ENCODE results near the gene OXA1L.
A peak's percentile ranks its signal among the peaks of the same experiment; 100 is the strongest.
"Not testable (repeated sequence)": the region's sequence is repeated elsewhere in the genome, so short reads cannot be mapped to it uniquely, and the experiment has no call there.

The OXA1L gene

DNA sequence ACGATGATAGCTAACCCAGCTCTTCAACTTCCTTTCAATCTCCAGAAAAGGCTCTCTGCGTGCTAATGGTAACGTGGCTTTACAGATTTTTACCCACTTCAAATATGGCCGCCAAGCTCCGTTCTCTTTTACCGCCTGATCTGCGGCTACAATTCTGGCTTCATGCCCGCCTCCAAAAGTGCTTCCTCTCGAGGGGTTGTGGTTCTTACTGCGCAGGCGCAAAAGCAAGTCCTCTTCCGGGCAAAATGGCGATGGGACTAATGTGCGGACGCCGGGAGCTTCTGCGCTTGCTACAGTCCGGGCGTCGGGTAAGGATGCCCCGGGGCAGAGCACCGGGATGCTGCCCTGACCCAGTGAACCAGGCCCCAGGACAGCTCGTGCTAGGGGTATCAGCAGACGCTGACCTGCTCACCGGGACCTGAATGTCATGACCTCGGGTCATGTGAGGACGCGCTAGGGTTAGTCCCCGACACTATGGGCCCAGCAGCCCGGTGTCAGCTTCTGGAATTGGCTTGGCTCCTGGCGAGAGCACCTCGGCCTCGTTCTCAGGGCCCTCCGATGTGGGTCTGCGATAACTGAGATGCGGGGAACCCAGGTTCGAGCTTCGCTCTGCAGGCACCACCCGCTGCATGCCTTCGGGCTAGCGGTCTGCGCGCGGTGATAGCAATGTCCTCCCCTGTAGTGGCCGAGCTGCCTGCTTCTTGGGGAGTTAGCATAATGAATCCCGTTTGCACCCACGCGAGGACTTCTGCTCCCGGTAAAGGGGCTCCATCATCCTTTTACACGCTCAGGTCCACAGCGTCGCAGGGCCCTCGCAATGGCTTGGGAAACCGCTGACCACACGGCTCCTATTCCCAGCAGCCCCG lies at the start of gene OXA1L:
TSS of gene OXA1L (plus strand) at position 232 of the 866 bp plus-strand sequence. CDS start at position 246, 14 bp downstream.
- peak; percentile 93 to 96 for DNase-seq

DNA sequence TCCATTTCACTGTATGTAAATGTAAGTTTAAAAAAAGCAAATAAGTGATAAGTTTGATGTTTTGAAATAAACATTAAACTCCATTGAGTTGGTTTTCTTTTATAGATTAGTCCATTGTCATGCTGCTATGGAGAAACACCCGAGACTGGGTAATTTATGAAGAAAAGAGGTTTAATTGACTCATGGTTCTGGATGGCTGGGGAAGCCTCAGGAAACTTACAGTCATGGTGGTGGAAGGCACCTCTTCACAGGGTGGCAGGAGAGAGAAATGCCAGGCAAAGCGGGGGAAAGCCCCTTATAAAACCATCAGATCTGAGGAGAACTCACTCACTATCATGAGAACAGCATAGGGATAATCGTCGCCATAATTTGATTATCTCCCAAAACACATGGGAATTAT lies 48.4 kb upstream of the OXA1L start:
- DNase-seq = no peak

- no peak for DNase-seq
These were observed 45.3 kb upstream of the OXA1L start for GRCh38 chr14:22721213-22721612.

- no peak for DNase-seq
These were observed 42.7 kb upstream of the OXA1L start for GRCh38 chr14:22723815-22724214.

- not testable (repeated sequence) for DNase-seq
These were observed 41.6 kb upstream of the OXA1L start for GRCh38 chr14:22724847-22725246.

DNA sequence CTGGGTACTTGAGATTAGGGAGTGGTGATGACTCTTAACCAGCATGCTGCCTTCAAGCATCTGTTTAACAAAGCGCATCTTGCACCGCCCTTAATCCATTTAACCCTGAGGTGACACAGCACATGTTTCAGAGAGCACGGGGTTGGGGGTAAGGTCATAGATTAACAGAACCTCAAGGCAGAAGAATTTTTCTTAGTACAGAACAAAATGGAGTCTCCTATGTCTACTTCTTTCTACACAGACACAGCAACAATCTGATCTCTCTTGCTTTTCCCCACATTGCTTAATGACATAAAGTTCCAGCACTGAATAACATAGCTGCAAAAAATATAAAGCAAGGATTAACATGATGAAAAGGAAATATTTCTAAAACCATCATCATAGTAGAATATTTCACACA lies 41.1 kb upstream of the OXA1L start:
- not testable (repeated sequence) for DNase-seq

DNA sequence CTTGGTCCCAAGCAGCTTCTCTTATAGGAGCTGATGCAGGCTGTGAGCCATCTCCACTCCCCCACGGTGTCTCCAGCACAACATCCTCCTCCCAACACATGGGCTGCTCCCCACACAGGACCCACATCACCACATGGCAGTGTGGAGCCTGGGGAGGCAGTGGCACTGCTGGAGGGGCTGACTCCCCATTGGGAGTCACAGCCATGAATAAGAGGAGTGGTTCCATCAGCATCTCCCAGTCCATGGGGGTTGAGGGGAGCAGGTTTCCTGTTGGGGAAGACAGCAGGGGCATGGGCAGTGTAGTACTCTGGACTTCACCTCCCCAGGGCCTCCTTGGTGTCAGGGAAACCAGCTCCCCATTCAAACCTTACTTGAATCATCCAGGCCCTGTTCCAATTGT lies 40.5 kb upstream of the OXA1L start:
- no peak for DNase-seq

- not testable (repeated sequence) for DNase-seq
These were observed 34.4 kb upstream of the OXA1L start for GRCh38 chr14:22732062-22732461.

- no peak for DNase-seq
These were observed 32.7 kb upstream of the OXA1L start for GRCh38 chr14:22733829-22734228.

DNA sequence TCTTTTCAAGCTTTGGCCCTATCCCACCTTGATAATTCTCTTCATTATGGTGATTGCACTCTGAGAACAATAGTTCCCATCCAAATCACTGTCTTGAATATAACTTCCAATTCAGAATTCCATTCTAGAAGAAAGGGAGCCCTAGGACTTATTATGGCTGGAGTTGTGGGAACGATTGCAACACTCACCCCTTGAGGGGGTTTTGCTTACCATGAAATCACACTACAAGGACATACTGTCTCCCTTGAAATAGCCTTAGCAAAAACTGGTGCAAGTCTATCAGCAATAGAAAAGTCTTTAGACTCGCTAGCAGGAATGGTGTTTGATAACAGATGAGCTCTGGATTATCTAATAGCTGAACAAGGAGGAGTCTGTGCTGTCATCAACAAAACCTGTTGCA lies 31.4 kb upstream of the OXA1L start:
- no peak for DNase-seq

DNA sequence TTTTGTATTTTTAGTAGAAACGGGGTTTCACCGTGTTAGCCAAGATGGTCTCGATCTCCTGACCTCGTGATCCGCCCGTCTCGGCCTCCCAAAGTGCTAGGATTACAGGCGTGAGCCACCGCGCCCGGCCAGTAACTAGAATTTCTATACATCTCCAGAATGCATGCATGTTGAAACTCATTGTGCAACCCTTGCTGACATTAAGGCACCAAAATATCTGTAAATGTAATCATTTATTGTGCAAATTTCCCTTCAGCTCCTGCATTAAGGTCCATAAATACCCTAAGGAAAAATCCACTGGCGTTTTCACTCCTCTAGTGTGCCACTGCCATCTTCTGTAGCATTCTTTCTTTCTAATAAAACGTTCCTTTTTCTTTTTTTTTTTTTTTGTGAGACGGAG lies 30.1 kb upstream of the OXA1L start:
- not testable (repeated sequence) for DNase-seq

GRCh38 chr14:22737052-22737451 lies 29.4 kb upstream of the OXA1L start:
- no peak for DNase-seq

DNA sequence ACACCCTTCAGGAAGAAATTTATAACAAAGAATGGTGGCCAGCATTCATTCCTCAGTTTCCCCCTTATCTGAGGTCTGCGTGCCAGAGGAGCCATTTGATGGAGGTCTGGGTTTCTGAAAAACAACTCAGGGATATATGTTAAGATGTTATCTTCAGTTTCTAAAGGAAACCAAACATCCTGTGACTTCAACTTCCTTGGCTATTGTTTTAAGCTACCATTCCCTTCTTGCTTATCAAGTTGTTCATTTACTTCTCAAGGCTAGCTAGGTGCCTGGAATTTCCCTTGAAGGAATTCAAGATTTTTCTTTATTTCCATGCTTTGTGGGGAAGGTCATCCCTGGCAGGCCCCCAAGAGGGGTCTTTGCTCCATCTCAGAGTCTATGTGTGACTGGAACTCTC lies 27.1 kb upstream of the OXA1L start:
- no peak for DNase-seq

- no peak for DNase-seq
These were observed 26.5 kb upstream of the OXA1L start for GRCh38 chr14:22740020-22740419.

DNA sequence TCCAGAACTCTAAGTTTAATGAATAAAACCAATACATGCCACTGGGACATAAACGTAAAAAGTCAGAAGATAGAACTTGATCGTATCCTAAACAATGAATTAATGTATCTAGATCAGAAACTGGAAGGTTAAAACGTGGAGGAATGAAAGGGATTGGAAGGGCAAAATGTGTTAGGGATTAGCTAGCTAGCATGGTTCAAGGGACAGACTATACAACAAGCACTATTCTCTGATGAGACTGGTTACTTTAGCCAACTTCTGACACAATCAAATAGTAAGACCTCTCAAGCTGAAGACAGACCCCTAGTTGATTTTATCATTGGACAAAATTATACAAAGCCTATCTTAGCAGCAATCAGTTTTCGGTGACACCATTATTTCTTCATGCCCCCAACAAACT lies 18.7 kb upstream of the OXA1L start:
- no peak for DNase-seq

DNA sequence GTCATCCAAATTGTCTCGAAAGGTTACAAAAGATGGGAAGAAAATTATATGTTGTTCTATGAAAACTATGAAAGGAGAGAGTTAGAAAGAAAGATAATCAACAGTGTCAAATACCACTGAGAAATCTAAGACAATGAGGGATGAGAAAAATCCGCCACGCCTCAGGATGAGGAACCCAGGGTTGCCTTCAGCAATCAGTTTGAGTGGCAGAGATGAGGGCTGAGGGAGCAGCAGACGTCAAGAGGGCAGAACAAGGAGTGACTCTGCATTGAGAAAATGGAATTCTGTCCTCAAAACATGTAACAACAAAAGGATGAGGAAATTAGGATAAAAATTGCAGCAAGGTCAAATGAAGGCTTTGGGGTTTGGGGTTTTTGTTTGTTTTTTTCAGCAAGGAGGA lies 18.3 kb upstream of the OXA1L start:
- DNase-seq = no peak

DNA sequence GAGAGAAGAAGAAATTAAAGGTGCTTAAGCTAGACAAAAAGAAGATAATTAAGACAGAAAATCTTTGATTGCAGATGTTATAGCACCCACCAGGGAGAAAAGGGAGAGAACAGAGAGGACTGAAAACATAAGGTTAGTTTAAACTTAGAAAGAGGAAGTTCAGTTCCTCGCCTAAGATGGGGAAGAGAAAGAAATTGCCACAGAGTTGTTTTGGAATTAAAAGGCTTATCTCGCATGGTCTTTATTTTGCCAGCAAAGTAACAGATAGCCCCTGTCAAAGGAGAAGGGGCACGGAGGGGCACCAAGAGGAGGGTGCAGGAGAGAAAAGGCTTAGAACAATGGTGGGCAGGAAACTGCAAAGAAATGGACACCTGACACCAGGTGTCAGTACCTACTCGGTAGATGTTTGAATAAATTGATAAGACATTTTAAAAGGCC lies 17.8 kb upstream of the OXA1L start:
- DNase-seq = no peak

GRCh38 chr14:22752422-22752821 lies 14.1 kb upstream of the OXA1L start:
- no peak for DNase-seq

DNA sequence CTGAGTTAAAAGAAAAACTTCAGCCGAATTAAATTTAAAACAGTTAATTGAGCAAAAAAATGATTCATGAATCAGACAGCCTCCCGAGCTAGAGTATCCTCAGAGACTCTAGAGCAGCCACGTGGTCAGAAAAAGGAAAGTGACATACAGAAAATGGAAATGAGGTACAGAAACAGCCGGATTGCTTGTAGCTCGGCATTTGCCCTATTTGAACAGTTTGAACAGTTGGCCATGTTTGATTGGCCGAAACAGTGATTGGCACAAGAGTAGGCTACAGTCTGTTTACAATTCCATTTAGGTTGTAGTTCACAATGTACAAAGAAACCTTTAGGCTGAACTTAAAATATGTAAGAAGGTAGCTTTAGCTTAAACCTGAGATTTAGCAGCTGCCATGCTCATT lies 12.9 kb upstream of the OXA1L start:
- DNase-seq = no peak

GRCh38 chr14:22757972-22758650 lies 8.4 kb upstream of the OXA1L start:
- DNase-seq = not testable (repeated sequence)

DNA sequence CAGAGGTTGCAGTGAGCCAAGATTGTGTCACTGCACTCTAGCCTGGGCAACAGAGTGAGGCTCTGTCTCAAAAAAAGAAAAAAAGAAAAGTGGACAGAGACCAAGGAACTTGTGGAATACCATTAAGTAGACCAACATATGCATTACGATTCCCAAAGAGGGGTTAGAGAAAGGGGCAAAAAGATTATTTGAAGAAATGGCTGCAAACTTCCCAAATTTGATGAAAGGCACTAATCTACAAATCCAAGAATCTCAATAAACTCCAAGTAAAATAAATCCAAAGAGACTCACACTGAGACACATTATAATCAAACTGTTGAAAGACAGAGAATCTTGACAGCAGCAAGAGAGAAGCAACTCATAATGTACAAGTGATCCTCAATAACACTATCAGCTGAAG lies 4.8 kb upstream of the OXA1L start:
- DNase-seq = no peak

DNA sequence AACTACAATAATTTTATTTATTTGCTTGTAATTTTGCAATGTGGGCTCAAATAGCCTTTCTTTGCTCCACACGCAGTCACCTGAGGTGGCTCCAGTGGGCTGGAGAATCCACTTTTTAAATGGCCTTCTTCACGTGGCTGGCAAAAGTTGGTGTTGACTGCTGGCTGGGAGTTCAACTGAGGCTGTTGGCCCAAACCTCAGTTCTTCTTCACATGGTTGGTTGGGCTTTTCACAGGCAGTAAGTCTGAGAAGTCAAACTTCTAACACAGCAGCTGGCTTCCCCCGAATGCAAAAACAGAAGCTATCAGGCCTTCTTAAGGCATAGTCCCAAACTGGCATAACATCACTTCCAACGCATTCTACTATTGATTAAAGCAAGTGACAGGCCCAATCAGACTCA lies 2.1 kb upstream of the OXA1L start:
- DNase-seq = no peak

DNA sequence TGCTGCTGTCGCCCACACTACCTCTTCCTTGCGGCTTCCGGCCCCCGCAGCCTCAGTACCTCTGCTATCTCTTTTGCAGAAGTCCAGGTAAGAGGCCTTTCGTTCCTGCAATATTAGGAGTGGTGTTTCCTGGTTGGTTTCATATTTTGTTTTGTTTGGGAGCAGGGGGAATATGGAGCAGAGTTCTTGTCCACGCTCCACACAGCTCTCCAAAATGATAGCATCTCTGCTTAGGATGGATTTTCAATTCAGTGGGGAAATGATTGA lies 768 bp downstream of the OXA1L start:
- DNase-seq = no peak

DNA sequence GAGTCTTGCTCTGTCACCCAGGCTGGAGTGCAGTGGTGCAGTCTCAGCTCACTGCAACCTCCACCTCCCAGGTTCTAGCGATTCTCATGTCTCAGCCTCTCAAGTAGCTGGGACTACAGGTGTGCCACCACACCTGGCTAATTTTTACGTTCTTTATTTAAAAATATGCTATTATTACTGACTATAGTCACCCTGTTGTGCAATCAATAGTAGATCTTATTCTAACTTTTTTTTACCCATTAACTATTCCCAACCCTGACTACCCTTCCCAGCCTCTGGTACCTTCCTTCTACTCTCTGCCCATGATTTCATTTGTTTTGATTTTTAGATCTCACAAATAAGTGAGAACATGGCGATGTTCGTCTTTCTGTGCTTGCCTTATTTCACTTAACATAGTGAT lies 2.5 kb downstream of the OXA1L start:
- DNase-seq = no peak

- DNase-seq = no peak
These were observed 2.9 kb downstream of the OXA1L start for GRCh38 chr14:22769369-22769768.

Data from NCI-H1930 (cell line).